ENCODE measurements around the gene DNAH14. TPM values are rescaled to one million over a fixed set of nuclear protein-coding genes. Genes with fewer than 3 reads are reported as not detected.
"Not testable (repeated sequence)": the region's sequence is repeated elsewhere in the genome, so short reads cannot be mapped to it uniquely, and the experiment has no call there.

DNAH14 gene
- total RNA-seq, 4 donors from 2014 or later = under 0.01 to 142 (median 4.1) TPM

DNA sequence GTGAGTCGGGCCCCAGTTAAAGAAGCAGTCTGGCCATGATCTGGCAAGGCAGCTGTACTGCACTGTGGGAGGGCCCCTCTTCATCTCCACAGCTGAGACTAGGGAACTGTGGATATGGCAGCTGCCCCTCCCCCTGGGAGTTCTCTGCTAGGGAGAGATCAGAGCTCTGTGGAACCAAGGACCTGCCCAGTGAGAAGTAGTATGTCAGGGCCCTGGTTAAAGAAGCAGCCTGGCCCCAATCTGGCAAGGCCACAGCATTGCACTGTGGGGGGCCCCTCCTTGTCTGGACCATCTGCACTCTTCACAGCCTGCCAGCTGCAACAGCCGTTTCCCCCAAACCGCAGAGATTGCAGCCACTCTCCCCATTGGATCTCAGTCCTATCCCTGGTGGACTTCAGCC, 208.5 kb downstream of the DNAH14 start:
- TF ChIP-seq, protein P1, sequence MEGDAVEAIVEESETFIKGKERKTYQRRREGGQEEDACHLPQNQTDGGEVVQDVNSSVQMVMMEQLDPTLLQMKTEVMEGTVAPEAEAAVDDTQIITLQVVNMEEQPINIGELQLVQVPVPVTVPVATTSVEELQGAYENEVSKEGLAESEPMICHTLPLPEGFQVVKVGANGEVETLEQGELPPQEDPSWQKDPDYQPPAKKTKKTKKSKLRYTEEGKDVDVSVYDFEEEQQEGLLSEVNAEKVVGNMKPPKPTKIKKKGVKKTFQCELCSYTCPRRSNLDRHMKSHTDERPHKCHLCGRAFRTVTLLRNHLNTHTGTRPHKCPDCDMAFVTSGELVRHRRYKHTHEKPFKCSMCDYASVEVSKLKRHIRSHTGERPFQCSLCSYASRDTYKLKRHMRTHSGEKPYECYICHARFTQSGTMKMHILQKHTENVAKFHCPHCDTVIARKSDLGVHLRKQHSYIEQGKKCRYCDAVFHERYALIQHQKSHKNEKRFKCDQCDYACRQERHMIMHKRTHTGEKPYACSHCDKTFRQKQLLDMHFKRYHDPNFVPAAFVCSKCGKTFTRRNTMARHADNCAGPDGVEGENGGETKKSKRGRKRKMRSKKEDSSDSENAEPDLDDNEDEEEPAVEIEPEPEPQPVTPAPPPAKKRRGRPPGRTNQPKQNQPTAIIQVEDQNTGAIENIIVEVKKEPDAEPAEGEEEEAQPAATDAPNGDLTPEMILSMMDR (IDR thresholded peaks at IDR 0.05) = no peak
- TF ChIP-seq POLR2A (IDR thresholded peaks at IDR 0.05) = no peak

DNA sequence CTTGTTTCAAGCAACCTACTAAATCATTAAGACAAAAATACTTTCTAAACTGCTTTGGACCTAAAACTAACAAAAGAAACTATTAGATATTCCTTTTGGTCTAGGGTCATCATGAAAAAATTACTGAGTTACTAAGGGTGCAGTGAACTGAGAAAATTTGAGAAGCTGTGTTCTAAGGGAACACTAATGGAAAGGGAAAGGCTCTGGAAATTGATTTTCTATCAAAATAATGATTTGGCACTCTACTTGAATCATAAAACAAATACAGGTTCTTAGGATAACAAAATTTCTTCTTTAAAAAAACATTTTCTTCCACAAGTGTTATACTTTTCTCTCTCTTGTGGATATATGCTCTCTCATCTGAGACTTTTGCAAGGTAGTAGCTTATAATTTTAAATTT, 213.5 kb downstream of the DNAH14 start:
- Histone ChIP-seq H3K9me3 (no peaks in the 10 kb centered on the region), H3K36me3 (no peaks in the 10 kb centered on the region), H3K27ac (no peak overlapping the region), H3K27me3 (no peaks in the 10 kb centered on the region), H3K4me3 (no peak overlapping the region), H3K4me1 (no peaks in the 10 kb centered on the region)
- TF ChIP-seq POLR2A (IDR thresholded peaks at IDR 0.05) = no peak
- TF ChIP-seq, protein P1 (IDR thresholded peaks at IDR 0.05) = no peak
- intact Hi-C loops (cut with DNase I; ENCODE audit: low total_unique reads) = no loop called here
- no peak for DNase-seq

More for the DNA sequence above, 208.5 kb downstream of the DNAH14 start:
- no peaks in the 10 kb centered on the region for H3K27me3 ChIP-seq
- H3K4me3 ChIP-seq = no peak overlapping the region
- H3K27ac ChIP-seq = no peak overlapping the region
- H3K9me3 ChIP-seq = no peaks in the 10 kb centered on the region
- H3K36me3 ChIP-seq = no peaks in the 10 kb centered on the region
- intact Hi-C loops (cut with DNase I; ENCODE audit: low total_unique reads) = no loop called here
- no peaks in the 10 kb centered on the region for H3K4me1 ChIP-seq
- DNase-seq = no peak

DNA sequence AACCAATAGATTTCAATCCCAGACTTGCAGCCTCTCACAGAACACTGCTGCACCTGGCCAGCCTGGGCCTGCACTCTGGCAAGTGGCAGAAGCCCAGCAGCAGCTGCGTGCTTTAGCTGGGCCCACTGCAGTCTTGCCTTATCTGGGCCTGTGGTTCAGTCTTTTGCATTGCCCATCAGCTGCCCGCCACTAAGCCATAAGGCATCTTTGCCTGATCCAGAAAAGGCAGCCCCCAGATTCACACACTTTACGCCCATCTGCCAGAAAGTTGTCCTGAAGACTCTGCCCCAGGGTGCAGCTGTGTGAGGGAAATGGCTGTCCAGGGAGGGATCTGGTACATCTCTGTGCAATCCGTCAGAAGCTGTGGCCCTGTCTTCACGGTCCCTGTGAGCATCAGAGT, 217.0 kb downstream of the DNAH14 start:
- no peak for DNase-seq
- intact Hi-C loops (cut with DNase I; ENCODE audit: low total_unique reads) = no loop called here
- H3K4me3 ChIP-seq = no peak overlapping the region
- no peaks in the 10 kb centered on the region for H3K27me3 ChIP-seq
- no peak overlapping the region for H3K27ac ChIP-seq
- no peaks in the 10 kb centered on the region for H3K9me3 ChIP-seq
- no peaks in the 10 kb centered on the region for H3K4me1 ChIP-seq
- H3K36me3 ChIP-seq = no peaks in the 10 kb centered on the region
- TF ChIP-seq, protein P1 (IDR thresholded peaks at IDR 0.05) = no peak
- TF ChIP-seq POLR2A (IDR thresholded peaks at IDR 0.05) = no peak

DNA sequence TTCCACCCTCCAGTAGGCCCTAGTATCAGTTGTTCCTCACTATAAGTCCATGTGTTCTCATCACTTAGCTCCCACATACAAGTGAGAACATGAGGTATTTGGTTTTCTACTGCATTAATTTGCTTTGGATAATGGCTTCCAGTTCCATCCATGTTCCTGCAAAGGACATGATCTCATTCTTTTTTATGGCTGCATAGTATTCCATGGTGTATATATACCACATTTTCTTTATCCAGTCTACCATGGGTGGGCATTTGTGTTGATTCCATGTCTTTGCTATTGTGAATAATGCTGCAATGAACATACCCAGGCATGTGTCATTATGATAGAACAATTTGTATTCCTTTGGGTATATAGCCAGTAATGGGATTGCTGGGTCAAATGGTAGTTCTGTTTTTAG, 218.3 kb downstream of the DNAH14 start:
- intact Hi-C loops (cut with DNase I; ENCODE audit: low total_unique reads); H3K27ac ChIP-seq; H3K4me1 ChIP-seq; H3K4me3 ChIP-seq; H3K27me3 ChIP-seq; DNase-seq; H3K36me3 ChIP-seq; H3K9me3 ChIP-seq: not testable (repeated sequence)

DNA sequence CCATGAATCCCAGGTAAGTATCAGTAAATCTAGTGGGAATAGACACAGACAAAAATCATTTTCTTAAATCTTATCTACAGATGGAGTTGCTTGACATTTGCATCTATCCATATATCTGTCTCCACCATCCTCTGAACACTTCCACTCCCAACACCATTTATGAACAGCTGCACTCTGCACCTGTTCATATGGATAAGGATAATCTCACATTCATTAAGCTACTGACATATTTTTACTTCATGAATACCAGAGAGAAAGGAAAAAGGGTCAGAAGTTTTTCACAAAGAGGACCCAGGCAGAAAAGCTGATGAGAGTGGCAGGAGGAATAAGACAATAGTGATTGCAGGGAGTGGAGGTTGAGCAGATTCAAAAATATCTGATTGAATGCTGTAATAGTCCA, 222.6 kb downstream of the DNAH14 start:
- no peaks in the 10 kb centered on the region for H3K27me3 ChIP-seq
- no peaks in the 10 kb centered on the region for H3K9me3 ChIP-seq
- H3K4me3 ChIP-seq = no peak overlapping the region
- no peaks in the 10 kb centered on the region for H3K4me1 ChIP-seq
- no peaks in the 10 kb centered on the region for H3K36me3 ChIP-seq
- no peak overlapping the region for H3K27ac ChIP-seq
- intact Hi-C loops (cut with DNase I; ENCODE audit: low total_unique reads) = no loop called here
- DNase-seq = no peak
- TF ChIP-seq, protein P1 (IDR thresholded peaks at IDR 0.05) = no peak
- no peak for TF ChIP-seq POLR2A (IDR thresholded peaks at IDR 0.05)

DNA sequence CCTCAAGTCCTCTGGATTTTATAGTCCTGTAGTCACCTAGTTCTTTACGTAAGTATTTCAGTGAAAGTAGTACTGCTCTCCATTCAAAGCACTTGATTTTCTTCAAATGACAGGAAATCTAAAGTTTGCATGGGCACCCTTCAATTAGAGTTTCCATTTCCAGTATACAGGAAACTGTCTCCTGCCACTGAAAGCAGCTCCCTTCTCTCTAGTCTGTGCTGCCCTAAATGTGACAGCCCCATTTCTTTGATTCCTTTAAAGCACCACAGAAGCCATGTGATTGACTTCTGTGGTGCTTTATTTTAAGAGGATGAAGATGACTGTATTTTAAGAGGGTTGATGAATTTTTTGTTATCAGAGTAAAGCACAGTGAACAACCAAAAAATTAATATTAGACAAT, 226.1 kb downstream of the DNAH14 start:
- Histone ChIP-seq H3K4me3 (no peak overlapping the region), H3K27me3 (no peaks in the 10 kb centered on the region), H3K9me3 (no peaks in the 10 kb centered on the region), H3K27ac (no peak overlapping the region), H3K4me1 (no peaks in the 10 kb centered on the region), H3K36me3 (no peaks in the 10 kb centered on the region)
- TF ChIP-seq POLR2A (IDR thresholded peaks at IDR 0.05) = no peak
- TF ChIP-seq, protein P1 (IDR thresholded peaks at IDR 0.05) = no peak
- DNase-seq = no peak
- intact Hi-C loops (cut with DNase I; ENCODE audit: low total_unique reads) = no loop called here

Measured in uterus (tissue), 4 donors.